ENCODE measurements around the gene SH2D3C. TPM values are rescaled to one million over a fixed set of nuclear protein-coding genes. Genes with fewer than 3 reads are reported as not detected.

Gene SH2D3C
- total RNA-seq, 4 donors from 2014 or later, result 2.6 to 10.1 (median 3.9) TPM

DNA sequence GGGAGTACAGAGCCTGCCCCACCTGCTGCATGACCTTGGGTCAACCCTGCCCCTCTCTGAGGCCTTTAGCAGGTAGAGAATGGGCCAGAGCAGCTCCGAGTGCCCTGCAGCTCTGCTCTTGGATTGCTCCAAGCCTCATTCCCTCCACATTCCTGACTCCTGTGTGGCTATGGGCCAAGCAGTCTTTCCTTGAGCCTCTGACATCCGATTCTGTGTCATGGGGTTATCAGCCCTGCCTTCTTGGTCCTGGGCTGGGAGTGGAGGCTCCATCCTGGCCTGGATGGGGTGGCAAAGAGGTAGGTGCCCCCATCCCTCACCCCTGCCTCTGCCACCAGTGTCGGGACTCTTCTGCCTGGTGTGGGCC lies 37.9 kb upstream of the SH2D3C start:
- DNase-seq, result no peak
- in situ Hi-C loops (cut with MboI; ENCODE audit: low pct_ligation_motif_present in 1 of 4, low pct_unique_long_range_greater_than_20kb in 1 of 4, low sequenced_read_pairs in 3 of 4) (no loop called here), intact Hi-C loops (cut with DNase I; ENCODE audit: low total_unique reads) (no loop called here)
- Histone ChIP-seq H3K27me3 (no peaks in the 10 kb centered on the region), H3K27ac (no peak overlapping the region), H3K9me3 (no peaks in the 10 kb centered on the region), H3K36me3 (peaks cover 0 to 17% (median 4%) of the 10 kb centered on the region in 4 donors), H3K4me1 (no peaks in the 10 kb centered on the region), H3K4me3 (no peak overlapping the region)
- WGBS, 2 donors (ENCODE audit: low coverage in 1 of 2), result 65% methylated on average over 3 of the region's 3 CpGs; no CpG with 5 or more reads in 1 of the 2 donors
- no peak for TF ChIP-seq POLR2AphosphoS5 (IDR thresholded peaks at IDR 0.05)
- no peak for TF ChIP-seq EP300 (IDR thresholded peaks at IDR 0.05; ENCODE audit: low read depth)
- TF ChIP-seq POLR2A (IDR thresholded peaks at IDR 0.05), result no peak
- TF ChIP-seq, protein P1, sequence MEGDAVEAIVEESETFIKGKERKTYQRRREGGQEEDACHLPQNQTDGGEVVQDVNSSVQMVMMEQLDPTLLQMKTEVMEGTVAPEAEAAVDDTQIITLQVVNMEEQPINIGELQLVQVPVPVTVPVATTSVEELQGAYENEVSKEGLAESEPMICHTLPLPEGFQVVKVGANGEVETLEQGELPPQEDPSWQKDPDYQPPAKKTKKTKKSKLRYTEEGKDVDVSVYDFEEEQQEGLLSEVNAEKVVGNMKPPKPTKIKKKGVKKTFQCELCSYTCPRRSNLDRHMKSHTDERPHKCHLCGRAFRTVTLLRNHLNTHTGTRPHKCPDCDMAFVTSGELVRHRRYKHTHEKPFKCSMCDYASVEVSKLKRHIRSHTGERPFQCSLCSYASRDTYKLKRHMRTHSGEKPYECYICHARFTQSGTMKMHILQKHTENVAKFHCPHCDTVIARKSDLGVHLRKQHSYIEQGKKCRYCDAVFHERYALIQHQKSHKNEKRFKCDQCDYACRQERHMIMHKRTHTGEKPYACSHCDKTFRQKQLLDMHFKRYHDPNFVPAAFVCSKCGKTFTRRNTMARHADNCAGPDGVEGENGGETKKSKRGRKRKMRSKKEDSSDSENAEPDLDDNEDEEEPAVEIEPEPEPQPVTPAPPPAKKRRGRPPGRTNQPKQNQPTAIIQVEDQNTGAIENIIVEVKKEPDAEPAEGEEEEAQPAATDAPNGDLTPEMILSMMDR (IDR thresholded peaks at IDR 0.05), result no peak

- intact Hi-C loops (cut with DNase I; ENCODE audit: low total_unique reads) (no loop called here), in situ Hi-C loops (cut with MboI; ENCODE audit: low pct_ligation_motif_present in 1 of 4, low pct_unique_long_range_greater_than_20kb in 1 of 4, low sequenced_read_pairs in 3 of 4) (no loop called here)
- TF ChIP-seq, protein P1 (IDR thresholded peaks at IDR 0.05), result no peak
- TF ChIP-seq POLR2A (IDR thresholded peaks at IDR 0.05) (no peak), EP300 (IDR thresholded peaks at IDR 0.05; ENCODE audit: low read depth) (no peak), POLR2AphosphoS5 (IDR thresholded peaks at IDR 0.05) (no peak)
- H3K36me3 ChIP-seq, result peaks cover 0 to 20% (median 4%) of the 10 kb centered on the region in 4 donors
- no peaks in the 10 kb centered on the region for H3K9me3 ChIP-seq
- H3K4me1 ChIP-seq, result no peaks in the 10 kb centered on the region
- WGBS, 2 donors (ENCODE audit: low coverage in 1 of 2), result 93% methylated on average over 32 of the region's 33 CpGs; no CpG with 5 or more reads in 1 of the 2 donors
- H3K4me3 ChIP-seq, result no peak overlapping the region
- H3K27ac ChIP-seq, result no peak overlapping the region
- H3K27me3 ChIP-seq, result no peaks in the 10 kb centered on the region
- DNase-seq, result no peak
Measured at GRCh38 chr9:127815512-127816361, 37.3 kb upstream of the SH2D3C start.

DNA sequence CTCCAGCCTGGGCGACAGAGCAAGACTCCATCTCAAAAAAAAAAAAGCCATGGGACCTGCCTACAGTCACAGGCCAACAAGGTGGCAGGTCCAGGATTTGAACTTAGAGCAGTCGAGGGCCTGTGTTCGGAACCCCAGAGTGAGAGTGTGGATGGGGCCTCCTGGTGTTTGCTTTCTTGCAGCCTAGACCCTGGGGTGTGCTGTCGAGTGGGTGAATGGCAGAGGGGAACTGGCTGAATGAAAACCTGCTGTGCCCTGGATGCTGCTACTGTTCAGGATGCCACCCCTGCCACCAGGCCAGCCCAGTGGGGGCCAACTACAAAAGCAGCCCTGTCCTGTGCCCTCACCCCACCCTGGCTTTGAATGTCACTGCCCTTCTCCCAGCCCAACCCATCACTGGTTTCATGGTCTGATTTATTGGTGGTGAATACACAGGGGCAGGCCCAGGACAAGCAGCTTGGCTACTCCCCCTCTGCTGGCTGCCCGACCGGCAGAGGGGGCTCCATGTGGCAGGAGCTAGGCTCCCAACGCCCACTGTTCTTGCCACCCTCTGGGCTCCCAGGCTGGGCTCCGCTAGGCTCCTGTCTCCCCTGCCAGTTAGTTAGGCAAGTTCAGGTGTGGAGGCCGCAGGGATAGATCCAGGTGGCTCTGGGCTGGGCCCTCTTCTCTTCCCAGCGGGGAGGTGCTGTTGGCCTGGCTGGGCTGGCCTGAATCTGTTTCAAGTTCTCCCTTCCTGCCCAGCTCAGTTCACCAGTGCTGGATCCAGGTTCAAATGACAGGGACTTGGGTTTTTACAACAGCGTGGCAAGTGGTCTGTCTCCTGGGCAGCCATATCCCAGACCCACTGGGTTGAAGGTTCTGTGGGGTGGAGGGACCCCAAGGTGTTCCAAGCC lies 36.4 kb upstream of the SH2D3C start:
- H3K36me3 ChIP-seq, result peaks cover 0 to 20% (median 4%) of the 10 kb centered on the region in 4 donors
- in situ Hi-C loops (cut with MboI; ENCODE audit: low pct_ligation_motif_present in 1 of 4, low pct_unique_long_range_greater_than_20kb in 1 of 4, low sequenced_read_pairs in 3 of 4) (no loop called here), intact Hi-C loops (cut with DNase I; ENCODE audit: low total_unique reads) (no loop called here)
- no peaks in the 10 kb centered on the region for H3K9me3 ChIP-seq
- DNase-seq, result no peak
- 90% methylated on average over 2 to 11 of the region's 11 CpGs for WGBS, 2 donors (ENCODE audit: low coverage in 1 of 2)
- no peaks in the 10 kb centered on the region for H3K27me3 ChIP-seq
- no peak overlapping the region for H3K27ac ChIP-seq
- H3K4me3 ChIP-seq, result no peak overlapping the region
- TF ChIP-seq EP300 (IDR thresholded peaks at IDR 0.05; ENCODE audit: low read depth), result no peak
- TF ChIP-seq, protein P1 (IDR thresholded peaks at IDR 0.05), result no peak
- no peak for TF ChIP-seq POLR2A (IDR thresholded peaks at IDR 0.05)
- no peak for TF ChIP-seq POLR2AphosphoS5 (IDR thresholded peaks at IDR 0.05)
- H3K4me1 ChIP-seq, result peaks cover 0 to 3% (median 0%) of the 10 kb centered on the region in 4 donors

DNA sequence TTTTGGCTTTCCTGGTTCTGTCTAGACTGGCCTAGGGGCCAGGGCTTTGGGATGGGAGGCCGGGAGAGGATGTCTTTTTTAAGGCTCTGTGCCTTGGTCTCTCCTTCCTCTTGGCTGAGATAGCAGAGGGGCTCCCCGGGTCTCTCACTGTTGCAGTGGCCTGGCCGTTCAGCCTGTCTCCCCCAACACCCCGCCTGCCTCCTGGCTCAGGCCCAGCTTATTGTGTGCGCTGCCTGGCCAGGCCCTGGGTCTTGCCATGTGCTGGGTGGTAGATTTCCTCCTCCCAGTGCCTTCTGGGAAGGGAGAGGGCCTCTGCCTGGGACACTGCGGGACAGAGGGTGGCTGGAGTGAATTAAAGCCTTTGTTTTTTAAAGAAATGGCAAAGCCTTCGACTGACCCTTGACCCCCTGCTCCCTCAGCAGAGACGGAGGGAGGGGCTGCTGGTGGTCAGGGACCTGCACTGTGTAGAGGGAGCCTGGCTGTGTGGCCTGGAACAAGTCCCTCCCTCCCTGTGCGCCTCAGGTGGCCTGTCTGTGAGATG lies 35.3 kb upstream of the SH2D3C start:
- no peaks in the 10 kb centered on the region for H3K27me3 ChIP-seq
- no peak for DNase-seq
- no peak for TF ChIP-seq POLR2AphosphoS5 (IDR thresholded peaks at IDR 0.05)
- in situ Hi-C loops (cut with MboI; ENCODE audit: low pct_ligation_motif_present in 1 of 4, low pct_unique_long_range_greater_than_20kb in 1 of 4, low sequenced_read_pairs in 3 of 4), result no loop called here
- no peaks in the 10 kb centered on the region for H3K9me3 ChIP-seq
- intact Hi-C loops (cut with DNase I; ENCODE audit: low total_unique reads), result no loop called here
- no peak overlapping the region for H3K27ac ChIP-seq
- peaks cover 0 to 20% (median 4%) of the 10 kb centered on the region in 4 donors for H3K36me3 ChIP-seq
- no peak overlapping the region for H3K4me3 ChIP-seq
- 60% methylated on average over 9 of the region's 9 CpGs; no CpG with 5 or more reads in 1 of the 2 donors for WGBS, 2 donors (ENCODE audit: low coverage in 1 of 2)
- H3K4me1 ChIP-seq, result peaks cover 5 to 11% (median 7%) of the 10 kb centered on the region in 4 donors

Data from transverse colon (tissue), 4 donors.